AG04450 (cell line): ENCODE data around the gene WDR86. TPM values are rescaled to one million over a fixed set of nuclear protein-coding genes. Genes with fewer than 3 reads are reported as not detected.

Experiments
- CTCF ChIA-PET: fragments of 300-600, 350-600 bp; formaldehyde crosslinking; extraction: SDS; loops from one replicate; lab custom pipeline; 2022; ENCODE audit warnings: antibody characterized with exemption, inconsistent platforms; lab: Charles Lee
- POLR2A ChIA-PET: fragments of 350-600 bp; formaldehyde crosslinking; extraction: SDS; loops from one replicate; lab custom pipeline; 2021; ENCODE audit warnings: antibody characterized with exemption, inconsistent platforms; lab: Yijun Ruan, JAX
- DNase-seq: peaks from one replicate; pipeline ENCODE4 v3.0.0-alpha.2; 2011; ENCODE audit warnings: low read depth, low spot score
- H3K27ac ChIP-seq: one replicate; pipeline ENCODE4 v1.5.1; 2012; ENCODE audit warnings: low read depth, low read length, control low read depth
- H3K27me3 ChIP-seq: one replicate; pipeline ENCODE4 v1.6.0; 2012; ENCODE audit warnings: low read length; ENCODE audit not compliant: control insufficient read depth, insufficient read depth
- H3K4me3 ChIP-seq: 2 replicates; pipeline ENCODE4 v1.5.1; 2011; ENCODE audit warnings: mild to moderate bottlenecking, low read depth, low read length, control low read depth
- H3K9me3 ChIP-seq: 2 replicates; pipeline ENCODE4 v1.5.1; 2012; ENCODE audit warnings: low read length; ENCODE audit not compliant: control insufficient read depth, insufficient read depth
- CTCF ChIP-seq: IDR thresholded peaks from 2 replicates; pipeline ENCODE4 v1.5.1; 2011; ENCODE audit warnings: low read depth, low read length, control low read depth, inconsistent platforms
- polyA plus RNA-seq: library from polyadenylated mRNA; depleted of rRNA; stranded (reverse); fragments of >200 nt; gene quantifications from 2 replicates; pipeline ENCODE4 v1.2.3, GENCODE V29; 2011

Gene WDR86
- polyA plus RNA-seq, 1 experiment, result 0.15 TPM

- peaks cover 35% of the 10 kb centered on the region for H3K27me3 ChIP-seq
- H3K27ac ChIP-seq, result no peak overlapping the region
- no peak for TF ChIP-seq CTCF
- CTCF ChIA-PET, result no interaction called here
- no peak for DNase-seq
- H3K4me3 ChIP-seq, result no peak overlapping the region
- POLR2A ChIA-PET, result no interaction called here
- H3K9me3 ChIP-seq, result no peaks in the 10 kb centered on the region; the same call in 1 of the 2 replicates
Measured at GRCh38 chr7:151379534-151380198, 30.2 kb downstream of the WDR86 start.

- H3K9me3 ChIP-seq, result no peaks in the 10 kb centered on the region; the same call in 1 of the 2 replicates
- TF ChIP-seq CTCF, result no peak
- no peak overlapping the region for H3K4me3 ChIP-seq
- DNase-seq, result no peak
- ChIA-PET POLR2A (no interaction called here), CTCF (interaction anchor here (1.2 kb wide), 1 partner anchor 69 kb away, joined by 3 read pairs; no protein-coding TSS in a partner anchor)
- no peak overlapping the region for H3K27ac ChIP-seq
- peaks cover 30% of the 10 kb centered on the region for H3K27me3 ChIP-seq
Measured at GRCh38 chr7:151379193-151379520, 30.7 kb downstream of the WDR86 start.

GRCh38 chr7:151378496-151379192, 31.2 kb downstream of the WDR86 start:
- no peak for DNase-seq
- Histone ChIP-seq H3K27me3 (peaks cover 26% of the 10 kb centered on the region), H3K9me3 (no peaks in the 10 kb centered on the region; the same call in 1 of the 2 replicates), H3K27ac (no peak overlapping the region), H3K4me3 (no peak overlapping the region)
- POLR2A ChIA-PET, result no interaction called here
- no peak for TF ChIP-seq CTCF
- CTCF ChIA-PET, result interaction anchor here (1.2 kb wide), 1 partner anchor 70 kb away, joined by 3 read pairs; no protein-coding TSS in a partner anchor

GRCh38 chr7:151378011-151378410, 31.8 kb downstream of the WDR86 start:
- CTCF ChIA-PET, result interaction anchor here (1.2 kb wide), 1 partner anchor 71 kb away, joined by 3 read pairs; no protein-coding TSS in a partner anchor
- Histone ChIP-seq H3K4me3 (no peak overlapping the region), H3K9me3 (no peaks in the 10 kb centered on the region; the same call in 1 of the 2 replicates), H3K27me3 (peaks cover 21% of the 10 kb centered on the region), H3K27ac (no peak overlapping the region)
- no peak for TF ChIP-seq CTCF
- POLR2A ChIA-PET, result no interaction called here
- no peak for DNase-seq

GRCh38 chr7:151377406-151377805, 32.4 kb downstream of the WDR86 start:
- TF ChIP-seq CTCF, result no peak
- H3K27ac ChIP-seq, result no peak overlapping the region
- H3K4me3 ChIP-seq, result no peak overlapping the region
- ChIA-PET POLR2A (no interaction called here), CTCF (no interaction called here)
- peaks cover 15% of the 10 kb centered on the region for H3K27me3 ChIP-seq
- DNase-seq, result no peak
- no peaks in the 10 kb centered on the region; the same call in 1 of the 2 replicates for H3K9me3 ChIP-seq
